ENCODE measurements around the gene CCT7. TPM values are rescaled to one million over a fixed set of nuclear protein-coding genes. Genes with fewer than 3 reads are reported as not detected.

Gene CCT7
- total and polyA plus RNA-seq, 2 donors (not counting 3 experiments of a cell fraction or from before 2014, with no cell fraction given): 343 to 362 TPM

DNA sequence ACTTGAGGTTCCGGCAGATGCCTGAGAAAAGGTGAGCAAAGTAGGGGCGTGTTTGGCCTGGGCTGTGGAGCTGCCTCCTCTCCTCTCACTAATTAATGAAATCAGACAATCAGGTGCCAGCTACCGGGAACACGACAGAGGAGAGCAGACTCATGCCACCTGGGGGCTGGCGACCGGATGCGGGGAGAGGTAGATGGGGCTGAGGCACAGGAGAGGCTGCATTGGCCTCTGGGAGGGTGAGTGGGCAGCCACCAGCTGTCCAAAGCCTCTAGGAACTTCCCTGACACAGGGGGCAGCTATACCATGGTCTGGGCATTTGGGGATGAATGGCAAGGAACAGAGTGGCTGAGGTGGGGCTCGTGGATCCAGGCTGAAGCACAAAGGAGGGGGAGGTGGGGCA lies 25.2 kb downstream of the CCT7 start:
- FAIRE-seq (no peak), DNase-seq (ENCODE audit: low read depth, low spot score) (no peak)
- Histone ChIP-seq H4K20me1 (replicated peaks; ENCODE audit: control insufficient read depth, extremely low read depth, insufficient read depth, low read length) (no peaks in the 10 kb centered on the region), H3K27ac (ENCODE audit: insufficient read depth, low read depth, low read length) (no peak overlapping the region), H3K4me1 (ENCODE audit: control insufficient read depth, extremely low read depth, insufficient read depth, low read length) (no peaks in the 10 kb centered on the region), H3K4me3 (replicated peaks in 1 of 3; ENCODE audit: insufficient read depth in 1 of 3, low read depth in 1 of 3, low read length in 3 of 3) (no peak overlapping the region), H3K9ac (replicated peaks; ENCODE audit: extremely low read depth, insufficient read depth, low read length) (no peak overlapping the region), H3K36me3 (ENCODE audit: control insufficient read depth in 2 of 2, extremely low read depth in 1 of 2, insufficient read depth in 2 of 2, low read length in 2 of 2) (peaks cover 0 to 5% of the 10 kb centered on the region in 2 experiments), H3K9me3 (replicated peaks; ENCODE audit: control insufficient read depth, insufficient read depth, low read length) (no peaks in the 10 kb centered on the region), H3K4me2 (ENCODE audit: insufficient read depth, low read length) (no peak overlapping the region), H3K79me2 (ENCODE audit: control insufficient read depth, insufficient read depth, low read length) (no peaks in the 10 kb centered on the region), H3K27me3 (ENCODE audit: control insufficient read depth in 2 of 2, insufficient read depth in 2 of 2, low read length in 2 of 2) (no peaks in the 10 kb centered on the region), H2AFZ (ENCODE audit: low read depth, low read length) (no peak overlapping the region), H3K9me1 (replicated peaks; ENCODE audit: control insufficient read depth, extremely low read depth, insufficient read depth, low read length) (no peaks in the 10 kb centered on the region)
- POLR2A ChIA-PET: no interaction called here
- dilution Hi-C loops (cut with MboI; ENCODE audit: extremely low pct_ligation_motif_present, low sequenced_read_pairs) (no loop called here), intact Hi-C loops (cut with micrococcal nuclease) (no loop called here)
- BruUV-seq (replicated peaks): no TSS peak
- CTCF ChIA-PET: interaction anchor here (1.1 to 1.9 kb wide), 6 partner anchors 8 to 366 kb away, joined by 3 to 5 read pairs (median 4); no protein-coding TSS in a partner anchor
- TF ChIP-seq EZH2 (IDR thresholded peaks at IDR 0.05; ENCODE audit: borderline replicate concordance, low read depth, low read length, severe bottlenecking) (no peak), MYC (IDR thresholded peaks at IDR 0.05; ENCODE audit: low read depth, low read length) (no peak), JUN (IDR thresholded peaks at IDR 0.05; ENCODE audit: borderline replicate concordance, insufficient read depth, insufficient read length, low read depth) (no peak), FOS (IDR thresholded peaks at IDR 0.05; ENCODE audit: borderline replicate concordance, insufficient read depth, low read length) (no peak), GATA2 (IDR thresholded peaks at IDR 0.05; ENCODE audit: insufficient read depth, insufficient read length, low read depth, low read length) (no peak), POLR2A (IDR thresholded peaks at IDR 0.05; ENCODE audit: low read depth, low read length) (no peak), POLR2AphosphoS5 (IDR thresholded peaks at IDR 0.05; ENCODE audit: insufficient read depth, low read depth, low read length) (no peak)
- TF ChIP-seq, protein P1, sequence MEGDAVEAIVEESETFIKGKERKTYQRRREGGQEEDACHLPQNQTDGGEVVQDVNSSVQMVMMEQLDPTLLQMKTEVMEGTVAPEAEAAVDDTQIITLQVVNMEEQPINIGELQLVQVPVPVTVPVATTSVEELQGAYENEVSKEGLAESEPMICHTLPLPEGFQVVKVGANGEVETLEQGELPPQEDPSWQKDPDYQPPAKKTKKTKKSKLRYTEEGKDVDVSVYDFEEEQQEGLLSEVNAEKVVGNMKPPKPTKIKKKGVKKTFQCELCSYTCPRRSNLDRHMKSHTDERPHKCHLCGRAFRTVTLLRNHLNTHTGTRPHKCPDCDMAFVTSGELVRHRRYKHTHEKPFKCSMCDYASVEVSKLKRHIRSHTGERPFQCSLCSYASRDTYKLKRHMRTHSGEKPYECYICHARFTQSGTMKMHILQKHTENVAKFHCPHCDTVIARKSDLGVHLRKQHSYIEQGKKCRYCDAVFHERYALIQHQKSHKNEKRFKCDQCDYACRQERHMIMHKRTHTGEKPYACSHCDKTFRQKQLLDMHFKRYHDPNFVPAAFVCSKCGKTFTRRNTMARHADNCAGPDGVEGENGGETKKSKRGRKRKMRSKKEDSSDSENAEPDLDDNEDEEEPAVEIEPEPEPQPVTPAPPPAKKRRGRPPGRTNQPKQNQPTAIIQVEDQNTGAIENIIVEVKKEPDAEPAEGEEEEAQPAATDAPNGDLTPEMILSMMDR (IDR thresholded peaks at IDR 0.05; ENCODE audit: extremely low read depth in 1 of 2, insufficient read depth in 1 of 2, low read depth in 1 of 2, low read length in 2 of 2): no peak
- TF ChIP-seq, protein P2, sequence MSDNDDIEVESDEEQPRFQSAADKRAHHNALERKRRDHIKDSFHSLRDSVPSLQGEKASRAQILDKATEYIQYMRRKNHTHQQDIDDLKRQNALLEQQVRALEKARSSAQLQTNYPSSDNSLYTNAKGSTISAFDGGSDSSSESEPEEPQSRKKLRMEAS (IDR thresholded peaks at IDR 0.05; ENCODE audit: insufficient read depth, insufficient read length): no peak

Data from endothelial cell of umbilical vein (primary cell).